ENCODE data around the gene CNOT9. TPM values are rescaled to one million over a fixed set of nuclear protein-coding genes. Genes with fewer than 3 reads are reported as not detected.
"Not testable (repeated sequence)": the region's sequence is repeated elsewhere in the genome, so short reads cannot be mapped to it uniquely, and the experiment has no call there.

Gene CNOT9, protein sequence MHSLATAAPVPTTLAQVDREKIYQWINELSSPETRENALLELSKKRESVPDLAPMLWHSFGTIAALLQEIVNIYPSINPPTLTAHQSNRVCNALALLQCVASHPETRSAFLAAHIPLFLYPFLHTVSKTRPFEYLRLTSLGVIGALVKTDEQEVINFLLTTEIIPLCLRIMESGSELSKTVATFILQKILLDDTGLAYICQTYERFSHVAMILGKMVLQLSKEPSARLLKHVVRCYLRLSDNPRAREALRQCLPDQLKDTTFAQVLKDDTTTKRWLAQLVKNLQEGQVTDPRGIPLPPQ
- 34.6 TPM for total RNA-seq

DNA sequence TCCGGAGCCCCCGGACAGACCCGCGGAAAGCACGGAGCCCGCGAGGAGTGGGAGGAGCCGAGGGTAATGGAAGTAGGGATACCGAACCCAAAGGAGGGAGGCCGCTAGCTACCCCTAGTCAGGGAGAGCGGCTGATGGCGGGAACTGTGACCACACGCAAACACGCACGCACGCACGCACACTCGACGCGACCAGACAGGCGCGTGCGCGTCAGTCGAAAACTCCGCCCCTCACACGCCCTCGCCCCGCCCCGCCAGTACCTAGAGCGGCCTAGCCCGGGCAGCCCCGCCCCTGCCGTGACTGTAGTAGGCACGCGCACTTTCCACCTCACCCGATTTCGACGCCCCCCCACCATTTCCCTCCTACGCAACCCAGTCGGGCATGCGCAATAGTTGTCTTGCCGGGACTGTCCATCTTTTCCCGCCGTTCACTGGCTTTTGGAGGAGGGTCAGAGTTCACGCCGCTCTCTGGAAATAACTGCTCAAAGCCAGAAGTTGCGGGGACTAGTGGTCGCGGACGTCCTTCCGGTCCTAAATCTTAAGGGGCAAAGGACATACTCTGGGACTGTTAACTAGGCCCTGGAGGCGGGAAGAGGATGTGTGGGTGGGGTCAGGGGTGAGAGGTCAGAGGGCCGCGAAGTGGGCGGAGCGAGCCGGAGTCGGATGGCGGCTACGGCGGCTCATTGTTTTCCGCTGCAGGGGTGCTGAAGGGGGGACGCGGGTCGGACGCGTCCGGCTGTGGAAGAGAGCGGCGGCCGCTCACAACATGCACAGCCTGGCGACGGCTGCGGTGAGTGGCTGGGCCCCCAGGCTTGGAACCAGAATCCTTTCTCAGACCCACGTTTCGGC is at the start of gene CNOT9, which contains the start of gene USP37:
Gene CNOT9, plus strand, starts transcription at position 650 of the 848 bp plus-strand sequence. Its CDS starts 116 bp downstream, at position 766.
Gene USP37, minus strand, starts transcription at position 162 of the 848 bp plus-strand sequence. CDS start 9,698 bp downstream, outside the sequence.
- peak; percentile 99 for ATAC-seq

DNA sequence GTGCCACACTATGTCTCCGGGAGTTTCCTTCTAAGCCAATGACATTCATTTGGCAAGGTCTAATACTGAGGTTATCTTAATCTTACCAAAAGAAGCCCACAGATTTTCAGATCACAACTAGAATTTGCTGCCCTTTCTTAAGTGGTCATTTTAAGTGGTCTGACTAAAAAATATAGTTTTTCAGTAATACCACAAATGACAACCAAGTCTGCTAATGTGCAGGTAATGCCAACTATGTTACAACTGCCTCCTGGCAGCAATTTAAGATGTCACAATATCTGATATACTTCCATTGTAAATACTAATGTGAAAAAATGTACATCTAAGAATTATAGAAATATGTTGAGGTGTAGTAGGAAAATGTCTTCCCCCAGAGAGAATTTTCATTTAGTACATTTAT is 49.8 kb upstream of the CNOT9 start:
- ATAC-seq = no peak

DNA sequence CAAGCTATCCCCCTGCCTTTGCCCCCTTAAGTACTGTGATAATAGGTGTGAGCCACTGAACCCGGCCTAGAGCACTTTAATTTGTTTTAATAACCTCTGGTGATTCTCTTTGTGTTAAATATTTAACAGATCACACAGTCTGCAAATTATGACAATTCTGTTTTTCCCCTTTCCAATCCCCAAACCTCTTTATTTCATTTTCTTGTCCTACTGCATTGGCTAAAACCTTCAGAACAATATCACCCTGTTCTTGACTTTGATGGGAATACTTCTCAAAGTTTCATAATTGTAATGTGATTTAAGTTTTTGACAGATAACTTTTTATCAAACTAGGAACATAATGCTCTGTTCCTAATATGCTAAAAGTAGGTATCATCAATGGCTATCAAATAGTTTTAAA is 45.0 kb upstream of the CNOT9 start:
- ATAC-seq = no peak

DNA sequence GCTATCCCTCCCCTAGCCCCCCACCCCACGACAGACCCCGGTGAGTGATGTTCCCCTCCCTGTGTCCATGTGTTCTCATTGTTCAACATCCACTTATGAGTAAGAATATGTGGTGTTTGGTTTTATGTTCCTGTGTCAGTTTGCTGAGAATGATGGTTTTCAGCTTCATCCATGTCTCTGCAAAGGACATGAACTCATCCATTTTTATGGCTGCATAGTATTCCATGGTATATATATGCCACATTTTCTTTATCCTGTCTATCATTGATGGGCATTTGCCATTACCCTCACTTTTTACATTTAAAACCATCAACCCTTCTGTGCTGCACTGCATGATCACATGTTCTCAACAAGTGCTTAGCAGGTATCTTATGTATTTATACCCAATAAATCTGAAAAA is 40.2 kb upstream of the CNOT9 start:
- ATAC-seq = not testable (repeated sequence)

DNA sequence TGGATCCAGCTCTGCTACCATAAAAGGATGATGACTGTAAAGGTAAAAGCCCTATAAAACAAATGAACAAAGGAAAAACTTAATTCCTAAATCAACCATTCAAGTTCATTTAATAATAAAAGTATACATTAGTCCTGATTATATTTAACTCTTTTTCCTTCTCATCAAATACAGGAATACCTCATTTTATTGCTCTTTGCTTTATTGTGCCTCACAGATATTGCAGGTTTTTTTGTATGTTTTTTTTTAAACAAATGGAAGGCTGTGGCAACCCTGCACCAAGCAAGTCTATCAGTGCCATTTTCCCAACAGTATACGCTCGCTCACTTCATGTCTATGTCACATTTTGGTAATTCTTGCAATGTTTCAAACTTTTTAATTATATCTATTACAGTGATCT is 38.6 kb upstream of the CNOT9 start:
- no peak for ATAC-seq

DNA sequence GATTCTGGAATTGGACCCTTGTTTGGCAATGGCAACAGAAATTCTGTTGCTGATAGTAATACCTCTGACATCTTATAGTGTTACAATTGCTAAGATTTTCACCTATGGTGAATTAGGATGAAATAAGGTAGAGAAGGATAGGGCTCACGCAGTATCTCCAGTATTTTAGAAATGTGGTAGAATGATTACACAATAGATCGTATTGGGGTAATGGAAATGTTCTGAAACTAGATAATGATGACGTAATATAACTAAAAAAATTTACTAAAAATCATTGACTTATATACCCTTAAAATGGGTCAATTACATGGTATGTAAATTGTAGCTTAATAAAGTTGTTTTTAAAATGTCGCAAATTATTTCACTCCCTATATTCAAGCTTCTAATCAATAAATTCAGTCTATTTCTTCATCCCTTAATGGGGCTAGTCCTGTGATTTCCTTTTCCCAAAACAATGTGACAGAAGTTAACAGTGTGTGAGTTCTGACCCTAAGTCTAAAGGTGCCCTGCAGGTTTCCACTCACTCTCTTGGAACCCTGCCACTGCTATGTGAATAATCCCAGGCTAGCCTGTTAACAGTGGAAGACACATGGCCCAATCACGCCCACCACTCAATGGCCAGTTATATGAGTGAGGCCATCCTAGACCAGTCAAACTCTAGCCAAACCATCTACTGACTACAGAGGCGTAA is 31.7 kb upstream of the CNOT9 start:
- ATAC-seq = no peak

DNA sequence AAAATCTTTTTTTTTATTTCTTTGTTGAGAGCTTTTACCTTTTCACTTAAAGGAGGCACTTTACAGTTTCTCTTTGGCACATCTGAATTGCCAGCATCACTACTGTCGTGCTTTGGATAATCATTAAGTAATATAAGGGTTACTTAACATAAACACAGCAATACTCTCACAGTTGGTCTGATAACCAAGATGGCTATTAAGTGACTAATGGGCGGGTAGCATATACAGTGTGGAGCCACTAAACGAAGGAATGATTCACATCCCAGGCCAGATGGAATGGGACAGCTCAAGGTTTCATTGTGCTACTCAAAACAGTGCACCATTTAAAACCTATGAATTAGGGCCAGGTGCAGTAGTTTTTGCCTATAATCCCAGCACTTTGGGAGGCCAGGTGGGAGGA is 28.6 kb upstream of the CNOT9 start:
- ATAC-seq = no peak

DNA sequence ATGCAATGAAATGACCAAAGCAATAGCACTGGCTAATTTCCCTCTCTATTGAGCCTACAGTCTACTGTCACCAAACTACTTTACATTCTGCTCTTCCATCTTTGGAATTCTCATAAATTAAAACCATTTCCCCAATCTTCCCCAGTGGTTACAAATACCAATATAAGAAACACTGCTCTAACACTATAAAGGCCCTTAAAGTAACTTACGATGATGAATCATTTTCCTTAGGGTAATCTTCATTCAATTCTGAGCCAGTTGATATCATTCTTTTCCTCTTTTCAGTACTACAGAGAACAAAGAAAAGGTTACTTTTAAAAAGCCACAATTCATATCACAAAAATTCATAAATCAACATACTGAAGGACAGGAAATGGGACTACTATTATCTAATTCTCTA is 22.6 kb upstream of the CNOT9 start:
- no peak for ATAC-seq

DNA sequence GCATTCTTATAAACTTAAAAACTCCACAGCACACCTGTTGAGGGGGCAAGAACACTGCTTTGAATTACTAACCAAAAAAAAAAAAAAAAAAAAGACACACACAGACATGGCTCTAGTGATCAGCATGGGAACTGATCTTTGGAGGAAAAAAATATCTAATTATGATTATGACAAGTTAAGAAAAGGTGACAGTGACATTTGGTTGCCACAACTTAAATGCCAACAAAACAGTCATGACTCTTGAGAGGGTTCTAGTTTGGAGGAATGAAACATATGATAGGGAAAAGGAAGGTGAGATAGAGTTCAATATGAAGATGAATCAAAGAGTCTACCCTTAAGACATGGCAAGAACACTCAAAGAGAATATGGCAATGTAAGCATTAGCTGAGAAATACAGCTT is 21.1 kb upstream of the CNOT9 start:
- ATAC-seq = no peak

DNA sequence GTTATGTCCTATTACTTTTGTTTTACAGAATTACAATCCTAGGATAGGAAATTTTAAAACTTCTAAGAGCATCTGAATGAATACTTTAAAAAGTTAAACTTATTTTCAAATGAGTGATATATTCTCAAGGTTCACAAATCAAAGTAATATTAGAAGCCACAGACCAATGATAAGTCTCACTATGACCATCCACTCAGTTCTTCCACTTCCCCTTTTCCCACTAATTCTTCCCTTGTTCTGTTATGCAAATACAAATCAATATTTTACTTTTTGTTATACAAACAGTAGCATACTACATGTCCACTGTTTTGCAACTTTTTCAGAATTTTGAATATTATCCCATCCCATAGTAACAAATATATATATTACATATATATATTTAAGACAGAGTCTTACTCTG is 20.7 kb upstream of the CNOT9 start:
- no peak for ATAC-seq

DNA sequence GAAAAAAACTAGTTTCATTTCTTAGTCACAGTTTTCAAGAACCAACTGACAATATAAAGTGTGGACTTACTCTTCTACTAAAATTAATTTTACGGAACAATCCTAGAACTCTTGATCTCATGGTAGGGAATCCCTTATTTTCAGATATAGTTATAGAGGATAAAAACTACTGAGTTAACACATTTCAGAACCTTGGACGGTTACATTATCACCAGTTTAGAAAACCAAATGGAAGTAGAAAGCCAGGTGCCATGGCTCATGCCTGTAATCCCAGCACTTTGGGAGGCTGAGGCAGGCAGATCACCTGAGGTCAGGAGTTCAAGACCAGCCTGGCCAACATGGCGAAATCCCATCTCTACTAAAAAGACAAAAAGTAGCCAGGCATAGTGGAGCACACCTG is 14.4 kb upstream of the CNOT9 start:
- not testable (repeated sequence) for ATAC-seq

DNA sequence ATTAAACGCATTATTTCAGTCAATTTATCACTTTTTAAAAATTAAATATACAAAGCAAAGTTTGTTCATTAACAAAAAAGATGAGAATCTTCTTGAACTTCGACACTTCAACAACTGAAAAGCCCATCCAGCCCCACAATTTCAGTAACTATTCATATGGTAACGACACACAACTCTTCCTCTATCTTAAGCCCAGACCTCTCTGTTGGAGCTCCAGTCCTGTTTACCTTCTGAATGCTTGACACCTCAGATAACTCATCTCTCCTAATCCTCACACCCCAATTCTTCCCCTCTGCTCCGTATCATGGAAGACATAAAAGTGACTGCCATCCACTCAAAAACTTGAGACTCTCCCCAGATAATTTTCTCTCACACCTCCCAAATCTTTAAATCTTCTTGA is 13.1 kb upstream of the CNOT9 start:
- no peak for ATAC-seq

DNA sequence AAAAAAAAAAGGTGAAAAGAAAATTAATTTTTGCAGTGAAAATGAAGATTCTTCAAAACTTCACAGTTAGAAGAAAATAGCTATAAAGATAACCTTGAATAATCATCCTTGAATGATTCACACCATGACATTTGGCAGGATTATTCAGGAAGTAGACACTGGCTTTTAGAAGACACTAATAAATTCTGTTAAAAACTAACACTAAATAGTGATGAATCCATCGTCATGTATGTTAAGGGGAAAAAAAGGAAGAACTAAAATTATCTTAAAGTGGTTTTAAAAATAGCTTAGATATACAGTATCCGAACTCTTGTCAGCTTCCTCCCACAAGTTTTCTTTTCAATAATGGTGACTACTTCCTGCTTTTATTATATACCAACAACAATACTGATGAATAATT is 10.7 kb upstream of the CNOT9 start:
- ATAC-seq = no peak

DNA sequence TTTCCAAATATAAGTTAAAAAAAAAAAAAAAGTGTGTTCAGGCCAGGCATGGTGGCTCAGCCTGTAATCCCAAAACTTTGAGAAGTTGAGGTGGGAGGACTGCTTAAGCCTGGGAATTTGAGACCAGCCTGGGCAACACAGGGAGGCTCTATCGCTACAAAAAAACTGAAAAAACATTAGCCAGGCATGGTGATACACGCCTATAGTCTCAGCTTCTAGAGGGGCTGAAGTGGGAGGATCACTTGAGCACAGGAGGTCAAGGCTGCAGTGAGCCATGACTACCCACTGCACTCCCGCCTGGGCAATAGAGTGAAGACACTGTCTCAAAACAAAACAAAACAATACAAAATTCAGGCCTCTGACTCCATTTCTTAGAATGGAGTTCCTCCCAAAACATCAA is 9.7 kb upstream of the CNOT9 start:
- ATAC-seq = no peak

DNA sequence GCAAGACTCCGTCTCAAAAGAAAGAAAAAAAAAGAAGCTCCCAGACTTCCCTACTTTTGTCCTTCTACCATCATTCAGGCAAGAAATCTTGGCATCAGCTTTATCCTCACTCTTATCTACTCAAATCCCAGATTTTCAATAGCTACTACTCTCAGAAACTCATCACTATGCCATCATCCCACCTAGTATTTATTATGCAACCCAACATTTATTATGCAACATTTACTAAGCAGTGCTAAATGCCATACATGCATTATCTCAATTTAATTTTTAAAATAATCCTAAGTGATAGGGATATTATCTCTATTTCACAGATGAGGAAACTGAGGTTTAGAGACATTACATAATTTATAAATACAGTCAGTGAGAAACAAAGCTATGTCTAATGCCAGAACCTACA is 4.6 kb upstream of the CNOT9 start:
- no peak for ATAC-seq

DNA sequence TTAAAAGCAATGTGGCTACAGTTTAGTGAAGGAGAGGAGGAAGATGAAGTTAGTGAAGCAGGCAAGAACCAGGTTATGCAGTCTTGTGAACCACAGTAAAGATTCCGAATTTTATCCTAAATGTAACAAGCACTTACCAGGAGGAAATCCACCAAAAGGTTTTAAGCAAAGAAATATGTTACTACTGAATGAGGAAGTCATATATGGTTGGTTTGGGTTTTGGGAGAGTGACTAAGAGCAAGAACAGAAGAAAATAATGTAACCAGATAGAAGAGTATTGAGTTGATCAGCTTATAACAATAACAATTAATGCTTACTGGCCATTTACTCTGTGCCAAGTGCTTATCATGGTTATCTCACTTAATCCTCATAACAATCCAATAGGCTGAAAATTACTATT is 2.3 kb upstream of the CNOT9 start:
- no peak for ATAC-seq

DNA sequence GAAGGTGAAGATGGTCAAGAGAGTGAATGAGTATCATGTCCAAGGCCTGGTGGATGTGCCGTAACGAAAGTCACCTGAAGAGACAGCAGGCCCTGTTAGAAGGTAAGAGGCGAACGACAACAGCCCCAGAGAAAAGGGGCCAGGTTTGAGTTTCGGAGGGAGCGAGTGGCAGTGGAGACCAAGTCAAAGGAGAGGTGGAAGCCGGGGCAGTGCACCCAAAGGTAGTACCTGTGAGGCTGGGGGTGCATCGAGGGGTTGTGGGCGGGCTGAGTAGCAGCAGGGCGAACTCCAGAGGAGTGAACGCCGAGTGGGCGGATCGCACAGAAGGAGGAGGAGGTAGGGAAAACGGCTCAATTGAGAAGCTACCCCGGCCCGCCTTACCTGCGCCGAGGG is 846 bp upstream of the CNOT9 start:
- peak; percentile 62 for ATAC-seq

DNA sequence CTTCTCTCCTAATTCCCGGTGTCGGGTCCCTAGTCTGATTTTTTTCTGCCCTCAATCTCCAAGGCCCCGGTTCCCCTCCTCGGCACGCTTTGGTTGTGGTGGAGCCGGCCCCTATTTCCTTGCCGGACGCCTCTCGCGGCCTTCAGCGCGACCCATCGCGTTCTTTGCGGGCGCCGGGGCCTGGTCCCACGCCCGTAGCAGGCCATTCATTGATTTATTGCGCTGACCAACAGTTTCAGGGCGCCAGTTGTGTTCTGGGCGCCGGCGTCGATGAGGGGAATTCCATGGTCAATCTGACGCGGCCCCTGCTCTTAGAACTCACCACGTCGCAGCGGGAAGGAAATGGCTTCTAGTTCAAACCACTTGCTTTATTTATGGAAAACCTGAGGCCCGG is 396 bp downstream of the CNOT9 start:
- ATAC-seq = peak; percentile 5

DNA sequence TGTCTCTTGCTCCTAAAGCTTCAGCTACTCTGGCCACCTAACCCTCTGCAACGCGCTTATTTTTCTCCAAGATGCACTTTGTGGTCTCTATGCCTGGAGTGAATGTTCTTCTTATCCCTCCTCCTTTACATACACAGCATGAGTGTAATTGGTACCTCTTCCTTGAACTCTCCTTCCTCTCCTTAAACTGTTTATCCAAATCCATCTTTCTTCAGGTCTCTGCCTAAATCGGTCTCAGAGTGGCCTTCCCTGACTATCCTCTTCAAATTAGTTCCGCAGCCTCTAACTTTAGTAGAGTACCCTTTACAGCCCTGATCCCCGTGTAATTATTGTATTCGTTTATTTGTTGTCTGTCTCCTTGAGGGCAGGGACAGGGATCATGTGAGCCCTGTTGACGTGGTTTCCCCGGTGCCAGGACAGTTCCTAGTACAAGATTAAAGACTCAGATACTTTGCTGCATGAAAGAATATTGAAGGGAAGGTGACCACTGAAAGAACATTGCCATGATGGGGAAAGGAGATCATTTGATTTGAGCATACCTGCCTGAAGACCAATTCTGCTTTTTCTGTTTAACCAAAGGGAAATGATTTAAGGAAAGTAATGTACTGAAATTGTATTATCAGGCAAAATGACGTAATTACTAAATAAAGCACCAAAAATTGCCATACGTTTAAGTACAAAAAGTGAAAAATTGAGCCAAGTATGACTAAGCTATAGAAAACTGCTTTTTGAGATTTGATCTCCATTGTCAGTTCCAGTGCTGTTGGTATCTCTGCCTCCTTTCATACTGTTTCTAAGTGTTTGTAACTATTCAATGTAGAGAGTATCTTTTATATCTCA is 1.2 kb downstream of the CNOT9 start:
- no peak for ATAC-seq

DNA sequence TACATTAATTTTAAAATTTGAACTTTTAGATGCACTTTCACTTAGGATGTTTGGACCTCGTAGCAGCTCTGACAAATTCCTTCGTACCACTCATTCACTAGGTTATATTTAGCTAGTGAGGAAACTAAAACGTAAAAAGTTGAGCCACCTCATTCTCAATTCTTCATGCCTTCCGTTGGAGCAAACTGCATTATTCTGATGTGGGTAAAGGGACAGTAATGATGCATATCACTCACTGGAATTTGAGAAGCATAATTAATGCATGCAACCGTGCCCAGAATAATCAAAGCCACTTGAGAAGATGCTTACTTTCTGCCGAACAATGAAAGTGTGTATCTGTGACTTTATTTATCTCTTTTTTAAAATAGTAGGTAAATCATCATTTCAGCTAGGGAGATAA is 2.2 kb downstream of the CNOT9 start:
- ATAC-seq = no peak

DNA sequence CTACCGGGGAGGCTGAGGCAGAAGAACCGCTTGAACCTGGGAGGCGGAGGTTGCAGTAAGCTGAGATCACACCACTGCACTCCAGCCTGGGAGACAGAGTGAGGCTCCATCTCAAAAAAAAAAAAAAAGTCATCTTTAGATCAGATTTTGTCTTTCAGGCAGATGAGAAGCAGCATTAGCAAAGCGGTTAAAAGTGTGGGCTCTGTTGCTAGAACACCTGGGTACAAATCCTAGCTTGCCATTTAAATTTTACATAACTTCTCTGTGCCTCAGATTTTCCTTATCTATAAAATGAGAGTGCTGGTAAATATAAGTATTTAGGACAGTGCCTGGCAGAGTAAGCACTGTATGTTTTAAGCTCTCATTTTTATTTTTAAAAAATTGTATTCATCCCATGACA is 8.2 kb downstream of the CNOT9 start:
- ATAC-seq = no peak

DNA sequence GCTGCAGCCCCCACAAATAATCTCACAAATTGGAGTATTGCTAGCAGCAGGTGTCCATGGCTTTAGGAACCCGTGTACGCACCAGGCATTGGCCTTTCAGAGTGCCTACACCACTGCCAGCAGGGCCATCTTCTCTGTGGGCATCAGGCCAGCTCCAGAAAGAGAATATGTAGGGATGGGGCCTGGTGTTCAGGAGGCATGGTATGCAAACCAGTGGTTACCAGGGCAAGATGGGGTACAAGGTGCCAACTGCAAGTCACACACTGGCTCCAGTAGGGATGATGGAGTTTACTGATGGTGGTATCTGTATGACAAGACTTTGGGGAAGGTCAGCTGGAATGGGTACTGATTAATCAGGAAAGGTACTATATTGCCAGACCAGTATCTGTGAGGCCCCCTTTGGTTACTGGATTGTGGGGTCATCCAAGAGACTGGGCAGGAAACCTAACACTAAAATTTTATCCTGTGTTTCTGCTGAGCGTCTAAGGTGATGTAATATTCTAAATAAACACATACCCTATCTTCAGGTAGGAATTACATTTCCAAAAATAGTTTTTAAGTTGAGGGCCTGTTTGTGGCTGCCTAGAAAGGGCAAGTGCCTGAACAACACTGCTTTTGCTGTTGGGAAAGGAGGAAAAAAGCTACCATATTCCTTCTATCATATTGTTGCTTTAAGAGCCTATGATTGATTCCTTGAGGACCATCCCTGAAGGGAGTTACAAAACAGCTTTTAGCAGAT is 9.0 kb downstream of the CNOT9 start:
- no peak for ATAC-seq

Measured in esophagus mucosa (tissue), 1 donor.